ENCODE results near the gene TEX44.

Gene TEX44

DNA sequence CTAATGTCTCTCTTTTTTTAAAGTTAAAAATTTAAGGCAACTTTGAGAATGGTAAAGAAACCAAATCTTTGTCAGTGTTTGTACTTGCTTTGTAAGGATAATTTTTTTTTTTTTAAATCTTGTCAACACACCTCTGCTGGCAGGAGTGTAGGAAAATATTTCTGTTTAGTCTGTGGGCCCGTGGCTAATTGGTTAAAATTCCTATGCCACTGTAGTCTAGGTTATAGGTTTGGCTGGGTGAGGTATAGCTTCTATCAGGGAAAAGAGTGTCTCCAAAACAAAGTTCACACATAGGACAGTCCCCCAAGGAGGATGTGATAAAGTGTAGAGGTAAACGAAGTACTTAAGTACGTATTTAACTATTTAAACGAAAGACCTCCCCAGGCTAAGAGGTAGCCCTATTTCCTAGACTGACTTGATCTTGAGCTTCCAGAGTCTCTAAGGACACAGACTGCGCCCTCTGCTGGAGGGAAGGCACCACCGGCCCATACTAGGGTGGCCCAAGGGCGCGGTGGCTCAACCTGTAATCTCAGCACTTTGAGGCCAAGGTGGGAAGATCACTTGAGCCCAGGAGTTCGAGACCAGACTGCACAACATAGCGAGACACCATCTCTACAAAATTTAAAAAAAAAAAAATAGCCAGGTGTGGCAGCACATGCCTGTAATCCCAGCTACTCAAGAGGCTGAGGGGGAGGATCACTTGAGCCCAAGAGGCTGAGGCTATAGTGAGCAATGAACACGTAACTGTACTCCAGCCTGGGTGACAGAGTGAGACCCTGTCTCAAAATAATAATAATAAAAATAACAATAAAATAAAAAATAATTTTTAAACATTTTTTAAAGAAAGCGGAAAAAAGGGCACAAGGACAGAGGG, 8.9 kb downstream of the TEX44 start:
- Histone ChIP-seq H3K27ac (peak overlapping the region; percentile 39 to 53), H3K4me3 (no peak overlapping the region)
- peak; percentile 88 for DNase-seq (ENCODE audit: low spot score)
- TF ChIP-seq, protein P1, sequence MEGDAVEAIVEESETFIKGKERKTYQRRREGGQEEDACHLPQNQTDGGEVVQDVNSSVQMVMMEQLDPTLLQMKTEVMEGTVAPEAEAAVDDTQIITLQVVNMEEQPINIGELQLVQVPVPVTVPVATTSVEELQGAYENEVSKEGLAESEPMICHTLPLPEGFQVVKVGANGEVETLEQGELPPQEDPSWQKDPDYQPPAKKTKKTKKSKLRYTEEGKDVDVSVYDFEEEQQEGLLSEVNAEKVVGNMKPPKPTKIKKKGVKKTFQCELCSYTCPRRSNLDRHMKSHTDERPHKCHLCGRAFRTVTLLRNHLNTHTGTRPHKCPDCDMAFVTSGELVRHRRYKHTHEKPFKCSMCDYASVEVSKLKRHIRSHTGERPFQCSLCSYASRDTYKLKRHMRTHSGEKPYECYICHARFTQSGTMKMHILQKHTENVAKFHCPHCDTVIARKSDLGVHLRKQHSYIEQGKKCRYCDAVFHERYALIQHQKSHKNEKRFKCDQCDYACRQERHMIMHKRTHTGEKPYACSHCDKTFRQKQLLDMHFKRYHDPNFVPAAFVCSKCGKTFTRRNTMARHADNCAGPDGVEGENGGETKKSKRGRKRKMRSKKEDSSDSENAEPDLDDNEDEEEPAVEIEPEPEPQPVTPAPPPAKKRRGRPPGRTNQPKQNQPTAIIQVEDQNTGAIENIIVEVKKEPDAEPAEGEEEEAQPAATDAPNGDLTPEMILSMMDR (IDR thresholded peaks at IDR 0.05): peak; percentile 82

DNA sequence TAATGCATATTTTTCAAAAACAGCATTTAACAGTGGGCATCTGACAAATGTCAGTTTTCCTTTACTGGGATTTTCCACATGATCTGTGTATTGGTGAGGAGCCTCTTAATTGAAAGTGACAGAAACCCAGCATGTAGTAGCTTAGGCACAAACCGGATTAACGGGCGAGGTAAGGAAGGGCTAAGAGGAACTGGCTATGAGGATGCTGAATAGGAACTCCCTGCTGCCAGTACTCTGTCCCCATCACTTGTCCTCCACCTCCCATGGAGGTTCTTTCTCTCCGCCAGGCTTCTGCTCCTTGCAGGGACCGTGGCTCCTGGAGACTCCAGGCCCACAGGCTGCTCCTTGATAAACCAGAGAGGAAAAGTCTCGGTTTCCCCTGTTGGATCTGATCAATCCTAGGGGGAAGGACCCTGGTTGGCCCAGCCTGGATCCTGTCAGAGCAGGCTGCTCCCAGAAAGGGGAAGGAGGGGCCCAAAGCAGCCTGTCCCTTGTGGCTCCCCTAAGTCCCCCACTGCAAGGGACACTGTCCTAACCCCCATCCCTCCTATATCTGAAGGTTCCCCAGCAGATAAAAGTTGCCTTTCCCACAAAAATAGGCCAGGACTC, 10.3 kb downstream of the TEX44 start:
- TF ChIP-seq, protein P1 (IDR thresholded peaks at IDR 0.05): no peak
- Histone ChIP-seq H3K27ac (peak overlapping the region; percentile 98 to 99), H3K4me3 (peak overlapping the region; percentile 79)
- DNase-seq (ENCODE audit: low spot score): no peak

DNA sequence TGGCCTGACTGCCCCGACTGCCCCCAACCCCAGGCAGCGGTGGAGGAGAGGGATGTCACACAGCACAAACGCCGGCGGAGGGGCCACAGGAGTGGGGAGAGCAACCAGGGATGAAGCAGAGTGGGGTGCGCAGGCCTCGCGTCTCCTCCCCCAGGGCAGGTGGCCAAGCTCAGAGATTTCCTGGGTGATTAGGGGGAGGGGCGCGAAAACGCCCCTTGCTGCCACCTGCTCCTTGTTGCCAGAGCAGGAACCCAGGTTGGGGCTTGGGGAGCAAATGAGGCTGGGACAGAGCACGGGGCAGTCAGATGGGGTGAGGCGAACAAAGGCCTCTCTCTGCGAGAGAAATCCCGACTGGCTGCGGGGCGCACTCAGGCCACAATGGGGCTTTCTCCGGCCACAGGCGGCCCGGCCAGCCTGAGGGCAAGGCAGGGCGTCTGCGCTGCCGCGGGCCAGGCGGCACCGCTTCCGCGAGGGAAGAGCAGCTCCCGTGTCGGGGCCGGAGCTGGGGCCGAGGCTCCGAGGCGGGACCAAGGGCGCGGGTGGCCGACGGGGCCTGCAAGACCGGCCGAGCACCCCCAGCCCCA, 11.5 kb downstream of the TEX44 start:
- Histone ChIP-seq H3K27ac (peak overlapping the region; percentile 98 to 99), H3K4me3 (peak overlapping the region; percentile 79)
- DNase-seq (ENCODE audit: low spot score): peak; percentile 85
- TF ChIP-seq, protein P1 (IDR thresholded peaks at IDR 0.05): no peak

DNA sequence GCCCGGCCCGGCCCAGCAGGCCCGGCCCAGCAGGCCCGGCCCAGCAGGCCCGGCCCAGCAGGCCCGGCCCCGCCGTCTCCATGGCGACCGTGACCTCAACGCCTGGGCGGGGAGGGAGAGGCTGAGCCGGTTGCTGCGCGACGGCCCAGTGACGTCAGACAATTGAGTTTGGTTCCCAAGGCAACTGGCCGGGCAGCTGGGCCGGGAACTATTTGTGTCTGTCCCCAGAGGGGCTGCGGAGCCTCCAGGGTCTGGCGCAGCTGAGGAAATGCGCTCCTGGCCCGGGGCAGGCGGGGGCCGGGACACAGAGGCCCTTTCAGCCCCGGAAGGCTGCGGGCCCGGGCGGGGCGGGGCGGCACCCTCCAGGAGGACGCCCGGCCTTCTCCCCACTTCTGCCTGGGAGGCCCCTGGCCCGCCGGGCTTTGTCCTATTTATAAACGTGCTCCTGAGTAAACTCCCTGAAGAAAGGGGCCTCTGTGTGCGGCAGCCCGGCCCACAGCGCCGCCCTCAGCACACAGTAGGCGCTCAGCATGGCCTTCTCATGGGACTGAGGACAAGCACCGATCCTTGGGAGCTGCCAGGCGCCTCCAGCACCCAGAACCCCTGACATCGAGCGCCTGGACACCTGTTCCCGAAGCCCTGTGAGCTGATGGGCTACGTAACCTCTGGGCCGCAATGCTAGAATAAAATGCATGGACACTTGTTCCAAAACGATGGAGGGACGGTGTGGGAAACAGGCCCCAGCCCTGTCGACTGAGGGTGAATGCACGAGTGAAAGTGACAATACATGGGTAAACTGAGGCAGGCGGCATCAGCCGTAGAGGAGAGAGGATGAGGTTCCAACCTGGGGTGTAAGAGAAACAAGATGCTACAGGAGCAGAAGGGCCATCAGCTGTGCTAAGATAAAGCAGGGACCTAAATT, 12.3 kb downstream of the TEX44 start:
- TF ChIP-seq, protein P1 (IDR thresholded peaks at IDR 0.05): no peak
- H3K27ac ChIP-seq: peak overlapping the region; percentile 98 to 99
- peak overlapping the region; percentile 79 for H3K4me3 ChIP-seq
- DNase-seq (ENCODE audit: low spot score): peak; percentile 100

DNA sequence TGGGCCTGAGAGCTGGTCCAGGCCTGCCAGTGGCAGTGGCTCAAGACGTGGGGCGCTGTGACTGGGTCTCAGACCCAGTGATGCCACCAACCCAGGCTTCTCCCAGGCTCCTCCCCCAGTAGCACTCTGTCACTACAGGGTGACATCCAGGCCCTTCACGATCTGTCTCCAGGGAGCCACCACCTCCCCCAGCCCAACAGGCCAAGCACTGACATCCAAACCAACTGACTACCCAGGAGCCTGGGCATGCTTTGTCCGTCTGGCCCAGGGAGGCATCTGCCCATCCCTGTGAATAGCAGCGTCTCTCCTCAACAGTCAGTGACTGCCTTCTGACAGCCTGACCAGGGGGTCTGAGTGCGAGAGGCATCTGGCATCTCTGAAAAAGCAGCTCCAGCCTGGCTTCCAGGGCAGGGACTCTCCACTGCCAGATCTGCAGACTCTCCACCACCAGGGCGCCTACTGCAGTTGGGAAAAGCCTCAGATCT, 13.0 kb downstream of the TEX44 start:
- Histone ChIP-seq H3K4me3 (no peak overlapping the region), H3K27ac (peak overlapping the region; percentile 98 to 99)
- TF ChIP-seq, protein P1 (IDR thresholded peaks at IDR 0.05): no peak
- DNase-seq (ENCODE audit: low spot score): peak; percentile 87

DNA sequence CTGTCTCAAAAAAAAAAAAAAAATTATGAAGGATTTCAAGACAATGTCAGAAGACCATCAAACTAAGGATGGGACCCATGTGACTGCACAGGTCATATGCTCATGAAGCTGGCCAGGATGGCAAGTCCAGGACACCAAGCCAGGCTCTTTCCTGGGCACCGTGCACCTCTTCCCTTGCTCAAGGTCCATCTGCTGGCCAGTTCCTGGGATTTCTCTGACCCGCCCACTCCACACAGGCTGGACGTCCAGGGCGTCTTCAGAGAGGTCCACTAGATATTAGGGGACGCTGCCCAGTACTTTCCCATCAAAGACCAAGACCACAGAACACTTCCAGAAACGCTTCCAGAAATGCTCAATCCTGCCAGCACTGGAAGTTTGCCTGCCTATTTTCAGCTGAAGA, 14.3 kb downstream of the TEX44 start:
- no peak for DNase-seq (ENCODE audit: low spot score)
- TF ChIP-seq, protein P1 (IDR thresholded peaks at IDR 0.05): no peak
- Histone ChIP-seq H3K4me3 (no peak overlapping the region), H3K27ac (peak overlapping the region; percentile 98 to 99)

Measured in coronary artery (tissue), 2 donors.